Osteoblast (primary cell): ENCODE data around the gene SDSL. TPM values are rescaled to one million over a fixed set of nuclear protein-coding genes. Genes with fewer than 3 reads are reported as not detected.

ENCODE experiments used
- DNase-seq: peaks from one replicate; pipeline ENCODE4 v3.0.0; 2011; ENCODE audit warnings: low spot score, mixed read lengths; ENCODE audit not compliant: insufficient read length; ENCODE audit errors: missing footprints
- H2AFZ ChIP-seq: 2 replicates; pipeline ENCODE4 v1.6.0; 2011; ENCODE audit warnings: mild to moderate bottlenecking, low read length
- H3K27ac ChIP-seq: 2 replicates; pipeline ENCODE4 v1.5.1; 2011; ENCODE audit warnings: mild to moderate bottlenecking, low read depth, low read length, moderate library complexity
- H3K27me3 ChIP-seq: 2 replicates; pipeline ENCODE4 v1.6.0; 2012; ENCODE audit warnings: mild to moderate bottlenecking, control low read depth, inconsistent platforms, low read length, moderate library complexity; ENCODE audit not compliant: insufficient read depth
- H3K36me3 ChIP-seq: 2 replicates; pipeline ENCODE4 v1.5.1; 2011; ENCODE audit warnings: mild to moderate bottlenecking, low read length, control low read depth, moderate library complexity; ENCODE audit not compliant: insufficient read depth
- H3K4me1 ChIP-seq: 2 replicates; pipeline ENCODE4 v1.5.1; 2011; ENCODE audit warnings: mild to moderate bottlenecking, low read length, control low read depth, moderate library complexity; ENCODE audit not compliant: insufficient read depth
- H3K4me2 ChIP-seq: 2 replicates; pipeline ENCODE4 v1.6.0; 2011; ENCODE audit warnings: mild to moderate bottlenecking, low read length; ENCODE audit not compliant: insufficient read depth
- H3K4me3 ChIP-seq: fragments of 200-600 bp; sonication (generic); 3 replicates; pipeline ENCODE4 v1.5.1; 2012; ENCODE audit warnings: mild to moderate bottlenecking, low read length, inconsistent platforms; ENCODE audit not compliant: insufficient read depth
- H3K79me2 ChIP-seq: 2 replicates; pipeline ENCODE4 v1.6.0; 2012; ENCODE audit warnings: mild to moderate bottlenecking, low read length, control low read depth, inconsistent platforms; ENCODE audit not compliant: insufficient read depth
- H3K9me3 ChIP-seq: 2 replicates; pipeline ENCODE4 v1.5.1; 2011; ENCODE audit warnings: low read depth, low read length, control low read depth
- H4K20me1 ChIP-seq: 2 replicates; pipeline ENCODE4 v1.6.0; 2012; ENCODE audit warnings: mild to moderate bottlenecking, low read length, control low read depth; ENCODE audit not compliant: insufficient read depth
- total RNA-seq: library from RNA; depleted of rRNA; stranded (reverse); fragments of >200 nt; gene quantifications from 2 replicates; pipeline ENCODE4 v1.2.3, GENCODE V29; 2012
- TF ChIP-seq, protein P1 (sequence below): IDR thresholded peaks from 2 replicates; pipeline ENCODE4 v1.5.1; 2011; ENCODE audit warnings: mild to moderate bottlenecking, low read depth, low read length, moderate library complexity; ENCODE audit errors: extremely low read depth

Gene SDSL
- total RNA-seq, 1 donor: 6.5 TPM

DNA sequence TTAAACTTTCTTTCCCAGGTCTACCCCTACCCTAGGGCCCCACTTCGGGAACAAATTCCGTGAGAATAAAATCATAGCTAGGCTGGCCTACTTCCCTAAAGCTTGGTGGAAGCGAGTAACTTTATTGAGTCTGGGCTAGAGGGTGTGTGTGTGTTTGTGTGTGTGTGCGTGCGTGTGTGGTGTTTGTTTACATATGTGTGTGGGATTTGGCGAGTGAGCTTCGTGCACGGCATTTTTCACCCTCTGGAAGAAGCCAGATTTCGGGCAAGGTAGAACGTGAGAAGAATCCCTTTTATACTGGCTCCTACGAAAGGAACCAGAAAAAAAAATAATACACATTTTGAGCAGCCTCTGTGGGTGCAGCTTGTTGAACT is 57.0 kb downstream of the SDSL start:
- peaks cover 64% of the 10 kb centered on the region for H3K27me3 ChIP-seq
- TF ChIP-seq, protein P1, sequence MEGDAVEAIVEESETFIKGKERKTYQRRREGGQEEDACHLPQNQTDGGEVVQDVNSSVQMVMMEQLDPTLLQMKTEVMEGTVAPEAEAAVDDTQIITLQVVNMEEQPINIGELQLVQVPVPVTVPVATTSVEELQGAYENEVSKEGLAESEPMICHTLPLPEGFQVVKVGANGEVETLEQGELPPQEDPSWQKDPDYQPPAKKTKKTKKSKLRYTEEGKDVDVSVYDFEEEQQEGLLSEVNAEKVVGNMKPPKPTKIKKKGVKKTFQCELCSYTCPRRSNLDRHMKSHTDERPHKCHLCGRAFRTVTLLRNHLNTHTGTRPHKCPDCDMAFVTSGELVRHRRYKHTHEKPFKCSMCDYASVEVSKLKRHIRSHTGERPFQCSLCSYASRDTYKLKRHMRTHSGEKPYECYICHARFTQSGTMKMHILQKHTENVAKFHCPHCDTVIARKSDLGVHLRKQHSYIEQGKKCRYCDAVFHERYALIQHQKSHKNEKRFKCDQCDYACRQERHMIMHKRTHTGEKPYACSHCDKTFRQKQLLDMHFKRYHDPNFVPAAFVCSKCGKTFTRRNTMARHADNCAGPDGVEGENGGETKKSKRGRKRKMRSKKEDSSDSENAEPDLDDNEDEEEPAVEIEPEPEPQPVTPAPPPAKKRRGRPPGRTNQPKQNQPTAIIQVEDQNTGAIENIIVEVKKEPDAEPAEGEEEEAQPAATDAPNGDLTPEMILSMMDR: no peak

DNA sequence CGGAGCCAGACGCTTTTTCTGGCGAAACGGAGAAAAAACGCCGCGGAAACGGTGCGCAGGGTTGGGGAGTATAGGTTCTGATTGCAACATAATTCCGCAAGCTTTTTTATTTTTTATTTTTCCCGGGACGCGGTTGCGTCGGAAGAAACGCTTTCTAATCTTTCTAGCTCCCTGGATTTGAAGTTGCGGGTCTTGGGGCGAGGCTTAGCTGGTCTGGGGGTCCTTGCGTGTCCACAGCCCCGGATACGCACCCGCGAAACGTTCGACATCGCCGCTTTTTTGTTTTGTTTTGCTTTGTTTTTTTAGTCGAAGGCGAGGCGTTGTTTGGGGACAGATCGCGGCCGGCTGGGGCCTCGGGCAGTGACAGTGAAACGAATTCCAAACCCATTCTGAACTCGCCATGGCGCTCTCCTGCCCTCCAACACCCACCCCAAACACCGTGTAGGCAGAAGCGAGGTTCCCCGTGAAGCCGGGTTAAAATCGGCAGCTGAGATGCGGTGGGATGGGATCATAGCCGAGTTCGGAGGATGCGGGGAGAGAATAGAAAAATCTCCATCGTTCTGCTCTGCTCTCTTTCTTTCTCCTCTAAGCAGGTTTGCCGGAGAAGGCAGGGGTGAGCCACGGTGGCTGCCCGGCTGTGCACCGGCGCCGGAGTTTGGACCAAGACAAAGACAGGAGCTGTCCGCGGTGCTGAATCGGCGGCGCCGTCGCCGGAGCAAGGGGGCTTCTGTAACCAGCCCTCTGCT is 57.6 kb downstream of the SDSL start:
- peak overlapping the region; percentile 23 for H3K4me2 ChIP-seq
- H3K36me3 ChIP-seq: no peaks in the 10 kb centered on the region
- H3K27me3 ChIP-seq: peaks cover 59% of the 10 kb centered on the region
- no peaks in the 10 kb centered on the region for H4K20me1 ChIP-seq
- no peaks in the 10 kb centered on the region for H3K79me2 ChIP-seq
- H2AFZ ChIP-seq: no peak overlapping the region
- DNase-seq: peak; percentile 94
- TF ChIP-seq, protein P1: no peak
- H3K9me3 ChIP-seq: no peaks in the 10 kb centered on the region
- no peak overlapping the region for H3K4me3 ChIP-seq
- no peaks in the 10 kb centered on the region for H3K4me1 ChIP-seq
- H3K27ac ChIP-seq: no peak overlapping the region

More for the DNA sequence above, 57.0 kb downstream of the SDSL start:
- Histone ChIP-seq H3K4me1 (no peaks in the 10 kb centered on the region), H2AFZ (no peak overlapping the region), H3K9me3 (no peaks in the 10 kb centered on the region), H4K20me1 (no peaks in the 10 kb centered on the region), H3K4me2 (no peak overlapping the region), H3K79me2 (no peaks in the 10 kb centered on the region), H3K27ac (no peak overlapping the region), H3K4me3 (no peak overlapping the region), H3K36me3 (no peaks in the 10 kb centered on the region)
- peak; percentile 68 for DNase-seq

DNA sequence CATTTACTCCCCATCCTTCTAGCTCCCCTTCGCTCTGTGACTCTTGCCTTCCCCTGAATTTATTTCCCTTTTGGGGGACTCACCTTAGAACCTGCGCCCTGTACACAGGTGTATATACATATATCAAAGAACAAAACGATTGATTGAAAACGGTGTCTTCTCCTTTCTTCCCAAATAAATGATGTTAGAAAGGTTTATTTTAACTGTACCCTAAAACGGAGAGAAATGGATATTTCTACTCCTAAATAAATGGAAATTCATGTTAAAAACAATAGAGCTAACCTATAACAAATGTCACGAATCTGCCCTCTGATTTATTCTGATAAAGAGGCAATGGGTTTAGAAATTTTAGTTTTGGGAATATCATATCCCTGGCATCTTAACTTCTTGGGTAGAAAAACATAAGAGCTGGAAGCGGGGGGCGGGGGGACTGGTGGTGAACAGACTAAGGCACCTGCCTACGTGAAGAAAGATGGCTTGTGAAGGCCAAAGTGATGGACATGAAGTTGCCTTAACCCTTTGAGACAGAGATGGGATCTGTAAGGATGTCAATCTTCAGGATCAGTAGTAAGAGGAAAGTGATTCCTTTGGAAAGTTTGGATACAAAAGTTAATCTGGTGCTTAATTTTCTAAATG is 58.3 kb downstream of the SDSL start:
- Histone ChIP-seq H3K36me3 (no peaks in the 10 kb centered on the region), H3K79me2 (no peaks in the 10 kb centered on the region), H3K4me2 (no peak overlapping the region), H3K4me1 (no peaks in the 10 kb centered on the region), H3K27me3 (peaks cover 52% of the 10 kb centered on the region), H4K20me1 (no peaks in the 10 kb centered on the region), H2AFZ (no peak overlapping the region), H3K27ac (no peak overlapping the region), H3K4me3 (no peak overlapping the region), H3K9me3 (no peaks in the 10 kb centered on the region)
- no peak for DNase-seq
- TF ChIP-seq, protein P1: no peak

DNA sequence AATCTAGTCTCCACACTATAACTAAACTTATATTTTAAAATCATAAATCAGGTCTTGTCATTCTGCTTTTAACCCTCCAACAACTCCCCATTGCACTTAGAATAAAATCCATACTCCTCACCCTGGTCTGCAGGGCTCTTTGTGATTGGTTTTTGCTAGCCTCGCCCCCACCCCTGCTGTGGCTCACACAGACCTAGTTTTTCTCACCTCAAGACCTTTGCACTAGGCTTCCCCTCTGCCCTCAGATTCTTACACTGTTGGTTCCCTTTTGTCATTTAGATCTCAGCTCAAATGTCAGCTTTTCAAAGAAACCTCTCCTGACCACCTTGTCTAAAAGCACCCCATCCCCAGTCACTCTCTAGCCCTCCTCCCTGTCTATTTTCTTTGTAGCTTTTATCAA is 60.2 kb downstream of the SDSL start:
- H3K79me2 ChIP-seq: no peaks in the 10 kb centered on the region
- H2AFZ ChIP-seq: no peak overlapping the region
- no peaks in the 10 kb centered on the region for H3K36me3 ChIP-seq
- no peaks in the 10 kb centered on the region for H4K20me1 ChIP-seq
- H3K27ac ChIP-seq: no peak overlapping the region
- H3K4me3 ChIP-seq: no peak overlapping the region
- H3K9me3 ChIP-seq: no peaks in the 10 kb centered on the region
- peaks cover 41% of the 10 kb centered on the region for H3K27me3 ChIP-seq
- no peak for DNase-seq
- TF ChIP-seq, protein P1: no peak
- no peak overlapping the region for H3K4me2 ChIP-seq
- no peaks in the 10 kb centered on the region for H3K4me1 ChIP-seq
